Thyroid gland (tissue), 4 donors: ENCODE measurements around the gene MTIF3. TPM values are rescaled to one million over a fixed set of nuclear protein-coding genes. Genes with fewer than 3 reads are reported as not detected.
"Not testable (repeated sequence)": the region's sequence is repeated elsewhere in the genome, so short reads cannot be mapped to it uniquely, and the experiment has no call there.

ENCODE experiments used
- DNase-seq, 2 donors: peaks; one replicate each; pipeline ENCODE4 v3.0.0-alpha.2; 2019
- H3K27ac ChIP-seq, 3 donors: fragments of 200-600 bp; sonication (generic); 1 replicate in 2 of 3; 2 replicates in 1 of 3; pipeline ENCODE4 v1.5.1; 2016 to 2019; ENCODE audit warnings: mild to moderate bottlenecking in 1 of 3, moderate library complexity in 1 of 3
- H3K27me3 ChIP-seq: fragments of 200-600 bp; sonication (generic); one replicate; pipeline ENCODE4 v1.5.1; 2019
- H3K36me3 ChIP-seq, 2 donors: fragments of 200-600 bp; sonication (generic); one replicate each; pipeline ENCODE4 v1.5.1; 2016 to 2019
- H3K4me1 ChIP-seq, 2 donors: fragments of 200-600 bp; sonication (generic); one replicate each; pipeline ENCODE4 v1.5.1; 2017 to 2019
- H3K4me3 ChIP-seq, 3 donors: fragments of 200-600 bp; sonication (generic); replicated peaks in 1 of 3; 1 replicate in 2 of 3; 2 replicates in 1 of 3; pipeline ENCODE4 v1.5.1; 2016; ENCODE audit warnings: mild to moderate bottlenecking in 1 of 3
- H3K9me3 ChIP-seq: fragments of 200-600 bp; sonication (generic); one replicate; pipeline ENCODE4 v1.5.1; 2017
- CTCF ChIP-seq, 6 experiments: fragments of 200-600 bp in 3 of 6; fragments of 450-650 bp in 3 of 6; sonication (generic) in 3 of 6; IDR thresholded peaks; one replicate each; pipeline ENCODE4 v1.5.1; 2016 to 2019; ENCODE audit warnings: antibody characterized with exemption in 6 of 6, mild to moderate bottlenecking in 2 of 6, inconsistent platforms in 1 of 6, moderate library complexity in 1 of 6
- POLR2A ChIP-seq, 2 donors: fragments of 450-650 bp; IDR thresholded peaks; one replicate each; pipeline ENCODE4 v1.6.1; 2017; ENCODE audit warnings: antibody characterized with exemption in 2 of 2, mild to moderate bottlenecking in 2 of 2, moderate library complexity in 1 of 2
- WGBS, 2 donors: methylation state at CpG; one replicate each; pipeline ENCODE4 v1.1.5; 2017; 5-methylcytosine and 5-hydroxymethylcytosine counted together
- intact Hi-C: fragments of 100-400 bp; cut with DNase I; formaldehyde crosslinking; loops from one replicate; pipeline ENCODE4 v1.15.1; 2023
- total RNA-seq, 4 donors: library from RNA; depleted of rRNA; stranded (reverse); fragments of >200 nt; gene quantifications; one replicate each; pipeline ENCODE4 v1.2.3, GENCODE V29; 2016

Gene MTIF3
- total RNA-seq, 4 donors from 2014 or later, result 36.4 to 68.2 (median 54.8) TPM

GRCh38 chr13:27403727-27404385, 46.5 kb downstream of the MTIF3 start:
- no peak for TF ChIP-seq CTCF (IDR thresholded peaks at IDR 0.05)
- no peak for TF ChIP-seq POLR2A (IDR thresholded peaks at IDR 0.05)
- Histone ChIP-seq H3K27ac (peak overlapping the region in 2 of 3 donors; percentile 11 to 21), H3K4me3 (no peak overlapping the region), H3K4me1 (peaks cover 0 to 10% of the 10 kb centered on the region in 2 donors), H3K27me3 (no peaks in the 10 kb centered on the region), H3K9me3 (no peaks in the 10 kb centered on the region), H3K36me3 (no peaks in the 10 kb centered on the region)
- intact Hi-C loops, result no loop called here
- 79 to 81% methylated on average over 10 of the region's 10 CpGs for WGBS, 2 donors
- DNase-seq, result no peak

- Histone ChIP-seq H3K4me3 (no peak overlapping the region), H3K4me1 (peaks cover 0 to 10% of the 10 kb centered on the region in 2 donors), H3K36me3 (no peaks in the 10 kb centered on the region), H3K27me3 (no peaks in the 10 kb centered on the region), H3K27ac (peak overlapping the region in 2 of 3 donors; percentile 11 to 21), H3K9me3 (no peaks in the 10 kb centered on the region)
- peak in 1 of 2 donors; percentile 26 for DNase-seq
- intact Hi-C loops, result no loop called here
- WGBS, 2 donors, result 35 to 43% methylated on average over 3 of the region's 3 CpGs
- no peak for TF ChIP-seq POLR2A (IDR thresholded peaks at IDR 0.05)
- no peak for TF ChIP-seq CTCF (IDR thresholded peaks at IDR 0.05)
These were observed 47.1 kb downstream of the MTIF3 start for GRCh38 chr13:27403203-27403678.

GRCh38 chr13:27401210-27401609, 49.2 kb downstream of the MTIF3 start:
- no peak overlapping the region for H3K4me3 ChIP-seq
- no peak for TF ChIP-seq CTCF (IDR thresholded peaks at IDR 0.05)
- no peak for TF ChIP-seq POLR2A (IDR thresholded peaks at IDR 0.05)
- H3K4me1 ChIP-seq, result peaks cover 0 to 10% of the 10 kb centered on the region in 2 donors
- intact Hi-C loops, result no loop called here
- no peaks in the 10 kb centered on the region for H3K9me3 ChIP-seq
- 56 to 61% methylated on average over 3 of the region's 3 CpGs for WGBS, 2 donors
- no peak overlapping the region for H3K27ac ChIP-seq
- H3K27me3 ChIP-seq, result no peaks in the 10 kb centered on the region
- no peaks in the 10 kb centered on the region for H3K36me3 ChIP-seq
- DNase-seq, result no peak

- H3K27ac ChIP-seq, DNase-seq, H3K9me3 ChIP-seq, intact Hi-C loops, H3K27me3 ChIP-seq, H3K4me3 ChIP-seq, H3K36me3 ChIP-seq: not testable (repeated sequence)
- H3K4me1 ChIP-seq, result peaks cover 0 to 10% of the 10 kb centered on the region in 2 donors
- 91 to 94% methylated on average over 6 of the region's 6 CpGs for WGBS, 2 donors
These were observed 50.0 kb downstream of the MTIF3 start for GRCh38 chr13:27400405-27400804.

GRCh38 chr13:27398360-27398759, 52.0 kb downstream of the MTIF3 start:
- Histone ChIP-seq H3K27me3 (no peaks in the 10 kb centered on the region), H3K36me3 (no peaks in the 10 kb centered on the region), H3K4me3 (no peak overlapping the region), H3K9me3 (no peaks in the 10 kb centered on the region), H3K27ac (no peak overlapping the region), H3K4me1 (peaks cover 0 to 5% of the 10 kb centered on the region in 2 donors)
- no peak for DNase-seq
- 79 to 82% methylated on average over 4 of the region's 4 CpGs for WGBS, 2 donors
- intact Hi-C loops, result no loop called here
- no peak for TF ChIP-seq CTCF (IDR thresholded peaks at IDR 0.05)
